ENCODE results near the gene SACM1L. TPM values are rescaled to one million over a fixed set of nuclear protein-coding genes. Genes with fewer than 3 reads are reported as not detected.

Gene SACM1L
- total and polyA plus RNA-seq, 4 donors, result 12.2 to 35.5 (median 20.5) TPM

DNA sequence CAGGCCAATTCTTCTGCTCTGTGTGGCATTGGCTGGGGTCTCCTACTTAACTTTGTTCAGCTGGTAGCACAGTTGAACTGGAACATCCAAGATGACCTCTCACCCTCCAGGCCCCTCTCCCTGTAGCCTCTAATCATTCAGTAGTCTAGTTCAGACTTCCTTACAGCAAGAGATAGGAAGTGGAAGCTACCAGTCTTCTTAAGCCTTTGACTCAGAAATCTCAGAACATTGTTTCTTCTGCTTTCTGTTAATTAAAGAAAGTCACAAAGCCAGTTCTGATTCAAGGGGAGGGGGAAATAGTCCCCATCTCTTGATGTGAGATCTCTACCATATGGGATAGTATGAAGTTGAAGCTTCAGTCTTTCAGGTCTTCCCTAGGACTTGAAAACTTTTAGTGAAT is 18.8 kb upstream of the SACM1L start:
- H3K4me3 ChIP-seq (ENCODE audit: low read depth in 1 of 3, low read length in 3 of 3), result no peak overlapping the region
- no peak overlapping the region for H3K27ac ChIP-seq (ENCODE audit: low read depth in 1 of 2, low read length in 2 of 2)
- H3K4me1 ChIP-seq (ENCODE audit: control insufficient read depth in 4 of 4, insufficient read depth in 4 of 4, low read length in 3 of 4), result peaks cover 0 to 4% (median 0%) of the 10 kb centered on the region in 4 donors
- H3K36me3 ChIP-seq (ENCODE audit: control insufficient read depth in 4 of 4, insufficient read depth in 3 of 4, low read depth in 1 of 4, low read length in 3 of 4), result peaks cover 2 to 57% (median 50%) of the 10 kb centered on the region in 4 donors
- TF ChIP-seq FOXA2 (IDR thresholded peaks at IDR 0.05) (no peak), YY1 (IDR thresholded peaks at IDR 0.05) (no peak), GABPA (IDR thresholded peaks at IDR 0.05 in 1 of 2, conservative IDR thresholded peaks at IDR 0.05 in 1 of 2) (no peak), FOXA1 (IDR thresholded peaks at IDR 0.05) (no peak), EGR1 (IDR thresholded peaks at IDR 0.05; ENCODE audit: low read depth in 2 of 2) (no peak), NR2F2 (IDR thresholded peaks at IDR 0.05) (no peak), HNF4A (conservative IDR thresholded peaks at IDR 0.05) (no peak), RXRA (IDR thresholded peaks at IDR 0.05) (no peak), TAF1 (conservative IDR thresholded peaks at IDR 0.05) (no peak)
- TF ChIP-seq, protein P1, sequence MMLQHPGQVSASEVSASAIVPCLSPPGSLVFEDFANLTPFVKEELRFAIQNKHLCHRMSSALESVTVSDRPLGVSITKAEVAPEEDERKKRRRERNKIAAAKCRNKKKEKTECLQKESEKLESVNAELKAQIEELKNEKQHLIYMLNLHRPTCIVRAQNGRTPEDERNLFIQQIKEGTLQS (IDR thresholded peaks at IDR 0.05), result no peak
- TF ChIP-seq, protein P2, sequence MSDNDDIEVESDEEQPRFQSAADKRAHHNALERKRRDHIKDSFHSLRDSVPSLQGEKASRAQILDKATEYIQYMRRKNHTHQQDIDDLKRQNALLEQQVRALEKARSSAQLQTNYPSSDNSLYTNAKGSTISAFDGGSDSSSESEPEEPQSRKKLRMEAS (IDR thresholded peaks at IDR 0.05), result no peak
- TF ChIP-seq, protein P3, sequence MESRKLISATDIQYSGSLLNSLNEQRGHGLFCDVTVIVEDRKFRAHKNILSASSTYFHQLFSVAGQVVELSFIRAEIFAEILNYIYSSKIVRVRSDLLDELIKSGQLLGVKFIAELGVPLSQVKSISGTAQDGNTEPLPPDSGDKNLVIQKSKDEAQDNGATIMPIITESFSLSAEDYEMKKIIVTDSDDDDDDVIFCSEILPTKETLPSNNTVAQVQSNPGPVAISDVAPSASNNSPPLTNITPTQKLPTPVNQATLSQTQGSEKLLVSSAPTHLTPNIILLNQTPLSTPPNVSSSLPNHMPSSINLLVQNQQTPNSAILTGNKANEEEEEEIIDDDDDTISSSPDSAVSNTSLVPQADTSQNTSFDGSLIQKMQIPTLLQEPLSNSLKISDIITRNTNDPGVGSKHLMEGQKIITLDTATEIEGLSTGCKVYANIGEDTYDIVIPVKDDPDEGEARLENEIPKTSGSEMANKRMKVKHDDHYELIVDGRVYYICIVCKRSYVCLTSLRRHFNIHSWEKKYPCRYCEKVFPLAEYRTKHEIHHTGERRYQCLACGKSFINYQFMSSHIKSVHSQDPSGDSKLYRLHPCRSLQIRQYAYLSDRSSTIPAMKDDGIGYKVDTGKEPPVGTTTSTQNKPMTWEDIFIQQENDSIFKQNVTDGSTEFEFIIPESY (IDR thresholded peaks at IDR 0.05), result no peak
- TF ChIP-seq, protein P4, sequence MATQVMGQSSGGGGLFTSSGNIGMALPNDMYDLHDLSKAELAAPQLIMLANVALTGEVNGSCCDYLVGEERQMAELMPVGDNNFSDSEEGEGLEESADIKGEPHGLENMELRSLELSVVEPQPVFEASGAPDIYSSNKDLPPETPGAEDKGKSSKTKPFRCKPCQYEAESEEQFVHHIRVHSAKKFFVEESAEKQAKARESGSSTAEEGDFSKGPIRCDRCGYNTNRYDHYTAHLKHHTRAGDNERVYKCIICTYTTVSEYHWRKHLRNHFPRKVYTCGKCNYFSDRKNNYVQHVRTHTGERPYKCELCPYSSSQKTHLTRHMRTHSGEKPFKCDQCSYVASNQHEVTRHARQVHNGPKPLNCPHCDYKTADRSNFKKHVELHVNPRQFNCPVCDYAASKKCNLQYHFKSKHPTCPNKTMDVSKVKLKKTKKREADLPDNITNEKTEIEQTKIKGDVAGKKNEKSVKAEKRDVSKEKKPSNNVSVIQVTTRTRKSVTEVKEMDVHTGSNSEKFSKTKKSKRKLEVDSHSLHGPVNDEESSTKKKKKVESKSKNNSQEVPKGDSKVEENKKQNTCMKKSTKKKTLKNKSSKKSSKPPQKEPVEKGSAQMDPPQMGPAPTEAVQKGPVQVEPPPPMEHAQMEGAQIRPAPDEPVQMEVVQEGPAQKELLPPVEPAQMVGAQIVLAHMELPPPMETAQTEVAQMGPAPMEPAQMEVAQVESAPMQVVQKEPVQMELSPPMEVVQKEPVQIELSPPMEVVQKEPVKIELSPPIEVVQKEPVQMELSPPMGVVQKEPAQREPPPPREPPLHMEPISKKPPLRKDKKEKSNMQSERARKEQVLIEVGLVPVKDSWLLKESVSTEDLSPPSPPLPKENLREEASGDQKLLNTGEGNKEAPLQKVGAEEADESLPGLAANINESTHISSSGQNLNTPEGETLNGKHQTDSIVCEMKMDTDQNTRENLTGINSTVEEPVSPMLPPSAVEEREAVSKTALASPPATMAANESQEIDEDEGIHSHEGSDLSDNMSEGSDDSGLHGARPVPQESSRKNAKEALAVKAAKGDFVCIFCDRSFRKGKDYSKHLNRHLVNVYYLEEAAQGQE (IDR thresholded peaks at IDR 0.05), result no peak
- no peaks in the 10 kb centered on the region for H3K27me3 ChIP-seq (ENCODE audit: control insufficient read depth in 4 of 4, insufficient read depth in 4 of 4, low read length in 3 of 4)
- DNase-seq (ENCODE audit: low spot score), result no peak
- H3K9ac ChIP-seq (ENCODE audit: low read depth in 1 of 2, low read length in 2 of 2), result no peak overlapping the region
- no peaks in the 10 kb centered on the region for H3K9me3 ChIP-seq (ENCODE audit: control insufficient read depth in 4 of 4, low read length in 3 of 4)

DNA sequence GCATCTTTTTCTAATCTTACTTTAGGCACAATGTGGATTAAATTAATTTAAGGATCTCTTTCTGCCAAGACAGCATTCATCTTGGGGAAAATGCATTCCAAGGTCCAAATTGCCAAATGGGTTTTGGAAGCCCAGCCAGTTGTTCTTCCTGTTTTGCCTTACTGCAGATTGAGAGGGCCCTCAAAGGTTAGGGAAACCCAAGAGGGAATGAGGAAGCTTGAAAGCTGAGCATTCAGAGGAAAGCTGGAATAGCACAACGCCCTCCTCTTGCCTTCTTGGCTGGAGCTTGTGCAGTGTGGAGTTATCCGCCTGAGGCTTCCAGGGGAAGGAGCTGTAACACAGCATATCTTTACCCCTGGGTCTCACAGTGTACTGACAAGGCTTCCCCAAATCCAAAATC is 18.2 kb upstream of the SACM1L start:
- H3K27ac ChIP-seq (ENCODE audit: low read depth in 1 of 2, low read length in 2 of 2), result no peak overlapping the region
- no peaks in the 10 kb centered on the region for H3K9me3 ChIP-seq (ENCODE audit: control insufficient read depth in 4 of 4, low read length in 3 of 4)
- H3K36me3 ChIP-seq (ENCODE audit: control insufficient read depth in 4 of 4, insufficient read depth in 3 of 4, low read depth in 1 of 4, low read length in 3 of 4), result peaks cover 2 to 59% (median 50%) of the 10 kb centered on the region in 4 donors
- H3K4me3 ChIP-seq (ENCODE audit: low read depth in 1 of 3, low read length in 3 of 3), result no peak overlapping the region
- DNase-seq (ENCODE audit: low spot score), result no peak
- TF ChIP-seq RAD21 (IDR thresholded peaks at IDR 0.05) (no peak), NR2F2 (IDR thresholded peaks at IDR 0.05) (peak; percentile 82)
- TF ChIP-seq, protein P3 (IDR thresholded peaks at IDR 0.05), result no peak
- H3K27me3 ChIP-seq (ENCODE audit: control insufficient read depth in 4 of 4, insufficient read depth in 4 of 4, low read length in 3 of 4), result no peaks in the 10 kb centered on the region
- H3K9ac ChIP-seq (ENCODE audit: low read depth in 1 of 2, low read length in 2 of 2), result no peak overlapping the region
- no peaks in the 10 kb centered on the region for H3K4me1 ChIP-seq (ENCODE audit: control insufficient read depth in 4 of 4, insufficient read depth in 4 of 4, low read length in 3 of 4)
- 71% methylated on average over 2 of the region's 2 CpGs for WGBS

Data from liver (tissue), 9 donors.